ENCODE measurements around the gene IRAK1.
"Not testable (repeated sequence)": the region's sequence is repeated elsewhere in the genome, so short reads cannot be mapped to it uniquely, and the experiment has no call there.

The IRAK1 gene

GRCh38 chrX:154002215-154002719 is 17.4 kb downstream of the IRAK1 start:
- no peak for DNase-seq (ENCODE audit: low read depth in 2 of 3, low spot score in 2 of 3)

DNA sequence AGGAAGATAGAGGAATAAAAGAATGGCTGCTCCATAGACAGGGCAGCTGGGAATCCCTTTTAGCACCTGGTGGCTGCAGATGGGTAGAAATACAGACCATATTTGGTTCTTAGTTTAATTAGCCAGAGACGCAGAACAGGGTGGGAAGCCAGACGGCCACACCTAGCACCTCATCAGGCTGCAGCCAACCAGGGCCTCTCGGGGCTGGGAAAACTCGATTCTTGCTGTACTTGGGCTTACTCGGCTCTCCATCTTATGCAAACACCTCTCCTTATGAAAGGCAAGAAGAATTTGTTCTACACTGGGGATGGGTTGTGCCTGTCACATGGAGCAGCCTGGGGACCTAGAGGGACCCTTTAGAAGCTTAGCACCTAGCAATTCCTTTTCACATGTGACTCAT is 19.7 kb downstream of the IRAK1 start:
- DNase-seq (ENCODE audit: low read depth in 2 of 3, low spot score in 2 of 3), result no peak

- no peak for DNase-seq (ENCODE audit: low read depth in 2 of 3, low spot score in 2 of 3)
These were observed 20.2 kb downstream of the IRAK1 start for GRCh38 chrX:153999359-154000037.

- DNase-seq (ENCODE audit: low read depth in 2 of 3, low spot score in 2 of 3), result no peak
These were observed 24.2 kb downstream of the IRAK1 start for GRCh38 chrX:153995504-153995903.

- not testable (repeated sequence) for DNase-seq (ENCODE audit: low read depth in 2 of 3, low spot score in 2 of 3)
These were observed 25.3 kb downstream of the IRAK1 start for GRCh38 chrX:153994398-153994797.

GRCh38 chrX:153993978-153994377 is 25.7 kb downstream of the IRAK1 start:
- no peak for DNase-seq (ENCODE audit: low read depth in 2 of 3, low spot score in 2 of 3)

GRCh38 chrX:153993079-153993478 is 26.6 kb downstream of the IRAK1 start:
- no peak for DNase-seq (ENCODE audit: low read depth in 2 of 3, low spot score in 2 of 3)

DNA sequence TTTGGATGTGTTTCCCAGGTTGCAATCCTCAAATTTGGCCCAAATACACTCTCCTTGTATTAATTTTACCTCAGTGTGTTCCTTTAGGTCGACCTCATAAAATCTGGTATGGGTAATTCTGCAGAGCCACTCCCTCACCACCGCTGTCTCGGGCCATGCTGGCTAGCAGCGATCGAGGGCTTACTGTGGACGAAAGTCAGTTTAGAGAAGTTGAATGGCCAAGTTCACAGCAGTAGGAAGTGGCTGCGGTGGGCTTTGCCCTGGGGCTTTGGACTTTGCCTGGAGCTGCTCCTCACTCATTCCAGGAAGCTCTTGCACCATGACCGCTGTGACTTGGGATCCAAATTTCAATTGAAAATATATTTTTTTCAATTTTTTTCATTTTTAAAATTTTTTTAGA is 27.5 kb downstream of the IRAK1 start:
- DNase-seq (ENCODE audit: low read depth in 2 of 3, low spot score in 2 of 3), result no peak

- DNase-seq (ENCODE audit: low read depth in 2 of 3, low spot score in 2 of 3), result no peak
These were observed 28.6 kb downstream of the IRAK1 start for GRCh38 chrX:153991013-153991580.

DNA sequence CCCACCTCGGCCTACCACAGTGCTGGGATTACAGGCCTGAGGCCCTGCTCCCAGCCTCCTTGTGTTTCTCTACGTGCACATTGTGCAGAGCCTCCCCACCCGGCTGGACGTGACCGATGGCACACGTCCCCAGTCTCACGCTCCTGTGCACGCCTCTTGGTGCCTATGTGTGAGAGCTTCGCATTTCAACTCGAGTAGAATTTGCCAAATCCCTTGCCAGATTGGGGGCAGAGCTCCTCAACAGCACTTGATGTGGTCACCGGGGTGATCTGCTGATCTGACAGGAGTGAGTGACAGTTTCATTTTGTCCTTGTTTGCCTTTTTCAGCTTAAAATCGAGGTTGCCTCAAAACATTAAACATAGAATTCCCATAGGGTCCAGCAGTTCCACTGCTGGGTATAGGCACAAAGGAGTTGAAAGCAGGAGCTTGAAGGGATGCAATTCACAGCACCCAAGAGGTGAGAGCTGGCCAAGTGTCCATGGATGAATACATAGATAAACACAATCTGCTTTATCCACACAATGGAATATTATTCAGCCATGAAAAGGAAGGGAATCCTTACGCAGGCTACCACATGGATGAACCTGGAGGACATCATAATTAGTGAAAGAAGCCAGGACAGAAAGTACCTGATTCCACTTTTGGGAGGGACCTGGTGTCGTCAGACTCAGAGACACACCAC is 29.6 kb downstream of the IRAK1 start:
- no peak for DNase-seq (ENCODE audit: low read depth in 2 of 3, low spot score in 2 of 3)

- no peak for DNase-seq (ENCODE audit: low read depth in 2 of 3, low spot score in 2 of 3)
These were observed 31.2 kb downstream of the IRAK1 start for GRCh38 chrX:153988493-153988892.

GRCh38 chrX:153984351-153985178 is 35.1 kb downstream of the IRAK1 start:
- DNase-seq (ENCODE audit: low read depth in 2 of 3, low spot score in 2 of 3), result no peak

- DNase-seq (ENCODE audit: low read depth in 2 of 3, low spot score in 2 of 3), result no peak
These were observed 36.3 kb downstream of the IRAK1 start for GRCh38 chrX:153983321-153983801.

- peak in 1 of 3 experiments; percentile 46 for DNase-seq (ENCODE audit: low read depth in 2 of 3, low spot score in 2 of 3)
These were observed 37.8 kb downstream of the IRAK1 start for GRCh38 chrX:153981771-153982533.

- no peak for DNase-seq (ENCODE audit: low read depth in 2 of 3, low spot score in 2 of 3)
These were observed 38.5 kb downstream of the IRAK1 start for GRCh38 chrX:153981231-153981630.

DNA sequence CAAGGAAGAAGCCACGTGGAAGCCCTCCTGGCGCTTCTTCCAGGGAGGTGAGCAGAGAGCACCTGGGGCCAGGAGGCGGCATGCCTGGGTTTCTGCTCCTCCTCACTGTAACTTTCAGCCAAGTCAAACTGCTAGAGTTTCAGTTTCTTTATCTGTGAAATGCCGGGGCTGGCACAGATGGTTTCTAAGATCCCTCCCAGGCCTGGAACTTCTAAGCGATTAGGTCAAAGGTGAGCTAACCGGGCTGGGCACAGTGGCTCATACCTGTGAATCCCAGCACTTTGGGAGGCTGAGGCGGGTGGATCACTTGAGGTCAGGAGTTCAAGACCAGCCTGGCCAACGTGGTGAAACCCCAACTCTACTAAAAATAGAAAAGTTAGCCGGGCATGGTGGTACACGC is 39.3 kb downstream of the IRAK1 start:
- not testable (repeated sequence) for DNase-seq (ENCODE audit: low read depth in 2 of 3, low spot score in 2 of 3)

DNA sequence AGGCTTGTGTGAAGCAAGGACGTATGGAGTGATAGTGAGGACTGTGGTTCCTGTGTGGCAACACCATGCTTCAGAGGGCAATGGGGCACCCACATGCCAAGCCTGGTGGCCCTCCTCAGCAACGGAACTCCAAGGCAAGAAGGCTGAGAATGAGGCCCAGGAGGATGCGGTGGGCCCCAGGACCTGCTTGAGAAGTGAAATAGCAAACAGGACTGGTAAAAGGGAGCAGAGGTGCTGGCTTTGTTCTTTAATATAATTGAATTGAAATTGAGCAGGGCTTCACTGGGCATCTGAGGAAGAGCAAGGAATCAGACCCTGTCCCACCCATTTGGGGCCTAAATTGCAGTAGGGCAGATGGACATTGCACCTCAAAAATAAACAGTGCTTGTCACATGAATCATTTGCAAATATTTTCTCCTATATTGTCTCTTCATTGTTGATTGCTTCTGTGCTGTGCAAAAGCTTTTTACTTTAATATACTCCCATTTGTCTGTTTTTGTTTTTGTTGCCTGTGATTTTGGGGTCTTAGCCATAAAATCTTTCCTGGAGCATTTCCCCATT is 44.9 kb downstream of the IRAK1 start:
- no peak for DNase-seq (ENCODE audit: low read depth in 2 of 3, low spot score in 2 of 3)

DNA sequence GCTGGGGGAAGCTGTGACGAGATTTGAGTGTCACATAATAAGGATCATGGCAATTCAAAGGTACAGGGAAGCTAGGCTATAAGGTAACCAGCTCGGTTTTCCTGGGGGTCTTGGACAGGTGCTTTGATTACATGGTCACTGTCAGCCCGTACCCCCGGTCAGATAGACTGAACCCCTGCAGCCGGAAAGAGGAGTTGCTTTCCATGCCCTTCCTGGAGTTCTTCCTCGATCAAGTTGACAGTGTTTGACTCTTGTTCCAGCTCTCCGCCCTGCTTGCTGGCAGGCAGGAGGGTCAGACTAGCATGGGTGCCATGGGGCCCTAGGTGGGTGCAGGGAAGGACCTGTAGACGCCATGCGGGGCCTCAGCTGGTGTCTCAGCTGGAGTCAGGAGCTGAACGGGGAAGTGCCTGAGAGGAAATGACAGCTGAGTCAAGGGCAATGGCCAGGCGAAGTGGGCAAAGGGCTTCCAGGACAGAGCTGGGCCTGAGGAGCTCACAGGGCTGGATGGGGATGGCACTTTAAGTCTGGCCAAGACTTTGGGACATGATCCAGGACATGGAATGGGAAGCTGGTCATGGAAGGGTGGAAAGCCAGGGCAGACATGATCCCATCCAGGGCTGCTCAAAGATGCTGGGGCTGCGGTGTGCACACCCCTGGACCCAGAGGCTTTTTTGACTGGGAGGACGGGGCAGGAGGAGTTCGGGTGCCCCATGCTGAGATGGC is 45.5 kb downstream of the IRAK1 start:
- no peak for DNase-seq (ENCODE audit: low read depth in 2 of 3, low spot score in 2 of 3)

- no peak for DNase-seq (ENCODE audit: low read depth in 2 of 3, low spot score in 2 of 3)
These were observed 46.3 kb downstream of the IRAK1 start for GRCh38 chrX:153973127-153974002.

Measured in activated CD8-positive, alpha-beta memory T cell treated with anti-CD3 and anti-CD28 coated beads for 48 hours (primary cell).